Central memory CD8-positive, alpha-beta T cell (primary cell): ENCODE measurements around the gene LMO1.

Source experiments
- ATAC-seq: fragments of 150-1000 bp; cut with Tn5 transposase; replicated peaks from 2 replicates; pipeline ENCODE4 v1.10.0; 2022; ENCODE audit warnings: mild to moderate bottlenecking, moderate FRiP score, moderate number of reproducible peaks; ENCODE audit not compliant: poor library complexity, severe bottlenecking; ENCODE audit errors: extremely low read depth
- DNase-seq, 2 donors: peaks; one replicate each; pipeline ENCODE4 v3.0.0; 2021; ENCODE audit warnings: low spot score in 2 of 2
- H3K27ac Mint-ChIP-seq: one replicate; pipeline ENCODE4 v1.8.0; 2022; ENCODE audit warnings: low read depth, mild to moderate bottlenecking, moderate library complexity, mixed read lengths
- H3K27me3 Mint-ChIP-seq: one replicate; pipeline ENCODE4 v1.8.0; 2022; ENCODE audit warnings: mixed read lengths
- H3K36me3 Mint-ChIP-seq: one replicate; pipeline ENCODE4 v1.8.0; 2022; ENCODE audit warnings: mild to moderate bottlenecking, moderate library complexity, mixed read lengths; ENCODE audit not compliant: insufficient read depth
- H3K4me1 Mint-ChIP-seq: one replicate; pipeline ENCODE4 v1.8.0; 2022; ENCODE audit warnings: mixed read lengths
- H3K4me3 Mint-ChIP-seq: one replicate; pipeline ENCODE4 v1.8.0; 2022; ENCODE audit warnings: mild to moderate bottlenecking, moderate library complexity, mixed read lengths
- H3K9me3 Mint-ChIP-seq: one replicate; pipeline ENCODE4 v1.8.0; 2022; ENCODE audit warnings: mixed read lengths

Gene LMO1

DNA sequence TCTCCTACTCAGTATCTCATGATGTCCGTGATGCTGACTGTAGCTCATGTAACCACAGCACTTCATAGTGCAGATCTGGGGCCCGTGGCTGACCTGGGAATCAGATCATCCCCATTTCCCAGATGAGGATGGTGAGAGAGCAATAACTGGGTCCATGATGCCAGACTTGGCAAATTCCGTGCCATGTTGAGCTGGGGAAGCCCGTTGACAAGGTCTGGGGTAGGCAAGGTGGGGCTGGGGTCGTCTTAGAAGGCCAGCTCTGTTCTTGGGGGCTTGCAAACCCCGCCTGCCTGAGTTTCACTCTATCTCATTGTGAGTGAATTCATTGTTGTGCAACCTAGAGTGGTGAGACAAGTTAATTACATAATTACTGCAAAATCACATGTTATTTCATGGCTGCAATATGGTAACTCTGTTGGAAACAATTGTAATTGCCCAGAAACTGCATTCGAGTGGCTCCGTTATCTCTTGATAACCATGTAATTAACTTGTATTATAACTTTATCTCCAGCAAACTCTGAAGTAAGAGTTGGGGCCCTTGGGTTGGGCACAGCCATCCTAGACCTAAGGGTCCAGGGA is 41.7 kb downstream of the LMO1 start:
- Mint-ChIP-seq H3K9me3 (no peaks in the 10 kb centered on the region), H3K36me3 (peaks cover 2% of the 10 kb centered on the region), H3K4me1 (peaks cover 5% of the 10 kb centered on the region), H3K4me3 (no peak overlapping the region), H3K27ac (no peak overlapping the region), H3K27me3 (peaks cover 33% of the 10 kb centered on the region)
- ATAC-seq (no peak), DNase-seq (no peak)

DNA sequence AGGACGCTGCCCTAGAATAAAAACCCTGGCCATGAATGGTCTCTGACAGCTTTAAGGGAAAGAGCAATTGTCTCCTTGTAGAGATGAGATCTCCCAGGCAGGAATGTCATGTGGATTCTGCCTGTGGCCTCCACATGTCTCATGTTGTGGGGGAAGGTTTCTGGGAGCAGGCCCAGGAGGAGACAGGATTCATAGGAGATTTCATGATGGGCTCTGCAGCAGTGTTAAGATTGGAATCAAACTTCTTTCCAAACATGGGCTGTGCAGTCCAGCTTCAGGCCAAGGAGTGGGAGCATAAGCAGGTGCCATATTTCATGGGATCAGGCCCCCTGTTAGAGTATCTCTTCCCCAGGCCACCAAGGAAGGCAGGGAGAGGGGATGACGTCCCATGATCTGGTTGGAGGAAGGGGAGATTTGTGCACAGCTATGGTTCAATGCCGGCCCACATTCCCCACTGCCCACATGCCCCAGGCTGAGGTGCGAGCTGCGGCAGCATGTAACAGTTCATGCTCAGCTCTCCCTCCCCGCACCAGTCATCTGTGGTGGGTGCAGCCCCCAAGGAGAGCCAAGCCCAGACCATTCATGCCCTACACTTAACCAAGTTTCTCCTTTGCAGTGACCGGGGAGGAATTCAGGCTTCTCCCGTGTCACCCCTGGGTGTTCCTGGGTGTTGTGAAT is 42.5 kb downstream of the LMO1 start:
- DNase-seq (no peak), ATAC-seq (no peak)
- H3K27ac Mint-ChIP-seq: no peak overlapping the region
- H3K27me3 Mint-ChIP-seq: peaks cover 33% of the 10 kb centered on the region
- no peaks in the 10 kb centered on the region for H3K9me3 Mint-ChIP-seq
- H3K4me3 Mint-ChIP-seq: no peak overlapping the region
- H3K4me1 Mint-ChIP-seq: peaks cover 5% of the 10 kb centered on the region
- peaks cover 2% of the 10 kb centered on the region for H3K36me3 Mint-ChIP-seq

GRCh38 chr11:8220261-8221045 is 43.2 kb downstream of the LMO1 start:
- ATAC-seq (no peak), DNase-seq (no peak)
- H3K27me3 Mint-ChIP-seq: peaks cover 32% of the 10 kb centered on the region
- peaks cover 2% of the 10 kb centered on the region for H3K36me3 Mint-ChIP-seq
- no peak overlapping the region for H3K27ac Mint-ChIP-seq
- peaks cover 2% of the 10 kb centered on the region for H3K4me1 Mint-ChIP-seq
- no peaks in the 10 kb centered on the region for H3K9me3 Mint-ChIP-seq
- no peak overlapping the region for H3K4me3 Mint-ChIP-seq

- H3K36me3 Mint-ChIP-seq: peaks cover 2% of the 10 kb centered on the region
- H3K4me1 Mint-ChIP-seq: no peaks in the 10 kb centered on the region
- no peak for ATAC-seq
- DNase-seq: no peak
- H3K27me3 Mint-ChIP-seq: peaks cover 22% of the 10 kb centered on the region
- no peak overlapping the region for H3K4me3 Mint-ChIP-seq
- H3K9me3 Mint-ChIP-seq: no peaks in the 10 kb centered on the region
- no peak overlapping the region for H3K27ac Mint-ChIP-seq
Observed at GRCh38 chr11:8219257-8220021, 44.2 kb downstream of the LMO1 start.

GRCh38 chr11:8218840-8219239 is 44.8 kb downstream of the LMO1 start:
- DNase-seq (no peak), ATAC-seq (no peak)
- Mint-ChIP-seq H3K27ac (no peak overlapping the region), H3K4me1 (no peaks in the 10 kb centered on the region), H3K4me3 (no peak overlapping the region), H3K36me3 (no peaks in the 10 kb centered on the region), H3K9me3 (no peaks in the 10 kb centered on the region), H3K27me3 (peaks cover 23% of the 10 kb centered on the region)

- ATAC-seq (no peak), DNase-seq (no peak)
- H3K27ac Mint-ChIP-seq: no peak overlapping the region
- H3K9me3 Mint-ChIP-seq: no peaks in the 10 kb centered on the region
- H3K4me3 Mint-ChIP-seq: no peak overlapping the region
- no peaks in the 10 kb centered on the region for H3K4me1 Mint-ChIP-seq
- H3K27me3 Mint-ChIP-seq: peaks cover 28% of the 10 kb centered on the region
- H3K36me3 Mint-ChIP-seq: no peaks in the 10 kb centered on the region
Observed at GRCh38 chr11:8218409-8218808, 45.3 kb downstream of the LMO1 start.

GRCh38 chr11:8217926-8218325 is 45.8 kb downstream of the LMO1 start:
- peaks cover 30% of the 10 kb centered on the region for H3K27me3 Mint-ChIP-seq
- H3K27ac Mint-ChIP-seq: no peak overlapping the region
- ATAC-seq (no peak), DNase-seq (no peak)
- H3K4me1 Mint-ChIP-seq: no peaks in the 10 kb centered on the region
- no peak overlapping the region for H3K4me3 Mint-ChIP-seq
- no peaks in the 10 kb centered on the region for H3K36me3 Mint-ChIP-seq
- no peaks in the 10 kb centered on the region for H3K9me3 Mint-ChIP-seq

GRCh38 chr11:8217136-8217535 is 46.5 kb downstream of the LMO1 start:
- Mint-ChIP-seq H3K27me3 (peaks cover 22% of the 10 kb centered on the region), H3K4me1 (no peaks in the 10 kb centered on the region), H3K9me3 (no peaks in the 10 kb centered on the region), H3K36me3 (no peaks in the 10 kb centered on the region), H3K27ac (no peak overlapping the region), H3K4me3 (no peak overlapping the region)
- no peak for DNase-seq
- ATAC-seq: no peak

DNA sequence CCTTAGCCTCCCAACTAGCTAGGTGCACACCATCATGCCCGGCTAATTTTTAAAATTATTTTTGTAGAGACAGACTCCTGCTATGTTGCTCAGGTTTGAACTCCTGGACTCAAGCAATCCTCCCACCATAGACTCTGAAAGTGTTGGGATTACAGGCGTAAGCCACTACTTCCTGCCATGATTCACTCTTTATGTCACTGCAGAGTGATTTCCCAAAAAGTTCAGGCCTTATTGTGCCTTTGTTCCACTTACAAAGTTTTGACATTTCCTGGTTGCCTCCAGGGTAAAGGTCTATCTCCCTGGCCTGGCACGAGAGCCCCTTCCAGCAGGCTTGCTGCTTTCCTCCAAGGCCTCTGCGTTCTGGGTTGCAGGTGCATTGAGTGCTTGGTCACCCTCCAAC is 50.3 kb downstream of the LMO1 start:
- DNase-seq (no peak), ATAC-seq (no peak)
- no peak overlapping the region for H3K4me3 Mint-ChIP-seq
- H3K9me3 Mint-ChIP-seq: no peaks in the 10 kb centered on the region
- peaks cover 44% of the 10 kb centered on the region for H3K27me3 Mint-ChIP-seq
- H3K4me1 Mint-ChIP-seq: no peaks in the 10 kb centered on the region
- no peak overlapping the region for H3K27ac Mint-ChIP-seq
- no peaks in the 10 kb centered on the region for H3K36me3 Mint-ChIP-seq

GRCh38 chr11:8209208-8209807 is 54.4 kb downstream of the LMO1 start:
- Mint-ChIP-seq H3K36me3 (peaks cover 2% of the 10 kb centered on the region), H3K27me3 (peaks cover 75% of the 10 kb centered on the region), H3K27ac (peak overlapping the region; percentile 20), H3K4me3 (no peak overlapping the region), H3K4me1 (peaks cover 7% of the 10 kb centered on the region), H3K9me3 (no peaks in the 10 kb centered on the region)
- ATAC-seq (no peak), DNase-seq (peak in 1 of 2 donors; percentile 23)

- peaks cover 2% of the 10 kb centered on the region for H3K36me3 Mint-ChIP-seq
- ATAC-seq (no peak), DNase-seq (no peak)
- H3K4me3 Mint-ChIP-seq: peak overlapping the region; percentile 10
- no peaks in the 10 kb centered on the region for H3K9me3 Mint-ChIP-seq
- no peak overlapping the region for H3K27ac Mint-ChIP-seq
- H3K27me3 Mint-ChIP-seq: peaks cover 84% of the 10 kb centered on the region
- peaks cover 7% of the 10 kb centered on the region for H3K4me1 Mint-ChIP-seq
Observed at GRCh38 chr11:8207080-8208000, 56.3 kb downstream of the LMO1 start.
